ENCODE measurements around the gene GTF2F1. TPM values are rescaled to one million over a fixed set of nuclear protein-coding genes. Genes with fewer than 3 reads are reported as not detected.
"Not testable (repeated sequence)": the region's sequence is repeated elsewhere in the genome, so short reads cannot be mapped to it uniquely, and the experiment has no call there.

Gene GTF2F1
- total RNA-seq, 6 experiments from 2014 or later: 70.4 to 75.1 (median 71.4) TPM

- no peaks in the 10 kb centered on the region for H3K9me3 Mint-ChIP-seq
- DNase-seq: no peak
- peaks cover 7% of the 10 kb centered on the region for H3K4me1 Mint-ChIP-seq (ENCODE audit: low read depth)
- peaks cover 9% of the 10 kb centered on the region for H3K27me3 Mint-ChIP-seq (ENCODE audit: insufficient read depth)
- peak overlapping the region; percentile 96 for H3K4me3 Mint-ChIP-seq
- peak overlapping the region; percentile 90 for H3K27ac Mint-ChIP-seq
- no peak for TF ChIP-seq CTCF (IDR thresholded peaks at IDR 0.05)
- H3K36me3 Mint-ChIP-seq (ENCODE audit: low read depth): peaks cover 5% of the 10 kb centered on the region
Observed at GRCh38 chr19:6362027-6362350, 31.0 kb downstream of the GTF2F1 start.

GRCh38 chr19:6360857-6361216, 32.1 kb downstream of the GTF2F1 start:
- not testable (repeated sequence) for DNase-seq; H3K4me1 Mint-ChIP-seq (ENCODE audit: low read depth); H3K27ac Mint-ChIP-seq; H3K36me3 Mint-ChIP-seq (ENCODE audit: low read depth); H3K9me3 Mint-ChIP-seq; H3K27me3 Mint-ChIP-seq (ENCODE audit: insufficient read depth)
- peak overlapping the region; percentile 96 for H3K4me3 Mint-ChIP-seq

GRCh38 chr19:6360445-6360844, 32.5 kb downstream of the GTF2F1 start:
- not testable (repeated sequence) for H3K9me3 Mint-ChIP-seq; H3K27me3 Mint-ChIP-seq (ENCODE audit: insufficient read depth); DNase-seq; H3K4me1 Mint-ChIP-seq (ENCODE audit: low read depth); H3K36me3 Mint-ChIP-seq (ENCODE audit: low read depth); H3K27ac Mint-ChIP-seq
- 0 out of 2 replicates have a peak overlapping the region, but pooled peaks have one; percentile 96 for H3K4me3 Mint-ChIP-seq

- Mint-ChIP-seq H3K27ac (no peak overlapping the region), H3K4me1 (ENCODE audit: low read depth) (peaks cover 7% of the 10 kb centered on the region), H3K4me3 (no peak overlapping the region), H3K27me3 (ENCODE audit: insufficient read depth) (peaks cover 9% of the 10 kb centered on the region), H3K9me3 (no peaks in the 10 kb centered on the region), H3K36me3 (ENCODE audit: low read depth) (peaks cover 5% of the 10 kb centered on the region)
- TF ChIP-seq CTCF (IDR thresholded peaks at IDR 0.05): no peak
- no peak for DNase-seq
Observed at GRCh38 chr19:6359568-6360341, 33.2 kb downstream of the GTF2F1 start.

GRCh38 chr19:6358003-6358402, 35.0 kb downstream of the GTF2F1 start:
- no peak for TF ChIP-seq CTCF (IDR thresholded peaks at IDR 0.05)
- no peak overlapping the region for H3K4me3 Mint-ChIP-seq
- H3K4me1 Mint-ChIP-seq (ENCODE audit: low read depth): peaks cover 7% of the 10 kb centered on the region
- DNase-seq: no peak
- peaks cover 9% of the 10 kb centered on the region for H3K27me3 Mint-ChIP-seq (ENCODE audit: insufficient read depth)
- H3K27ac Mint-ChIP-seq: no peak overlapping the region
- peaks cover 5% of the 10 kb centered on the region; the same call in 1 of the 2 replicates for H3K36me3 Mint-ChIP-seq (ENCODE audit: low read depth)
- no peaks in the 10 kb centered on the region for H3K9me3 Mint-ChIP-seq

- no peak overlapping the region for H3K4me3 Mint-ChIP-seq
- H3K4me1 Mint-ChIP-seq (ENCODE audit: low read depth): peaks cover under 1% of the 10 kb centered on the region
- no peak for TF ChIP-seq CTCF (IDR thresholded peaks at IDR 0.05)
- H3K27me3 Mint-ChIP-seq (ENCODE audit: insufficient read depth): peaks cover 8% of the 10 kb centered on the region
- DNase-seq: no peak
- no peaks in the 10 kb centered on the region for H3K9me3 Mint-ChIP-seq
- H3K36me3 Mint-ChIP-seq (ENCODE audit: low read depth): peaks cover under 1% of the 10 kb centered on the region; the same call in 1 of the 2 replicates
- H3K27ac Mint-ChIP-seq: no peak overlapping the region
Observed at GRCh38 chr19:6357174-6357573, 35.8 kb downstream of the GTF2F1 start.

- not testable (repeated sequence) for H3K9me3 Mint-ChIP-seq; DNase-seq; H3K4me3 Mint-ChIP-seq; H3K36me3 Mint-ChIP-seq (ENCODE audit: low read depth); H3K27me3 Mint-ChIP-seq (ENCODE audit: insufficient read depth); H3K4me1 Mint-ChIP-seq (ENCODE audit: low read depth); H3K27ac Mint-ChIP-seq
Observed at GRCh38 chr19:6355321-6356040, 37.5 kb downstream of the GTF2F1 start.

Data from HFFc6 (cell line).